ENCODE results near the gene PATL2.
"Not testable (repeated sequence)": the region's sequence is repeated elsewhere in the genome, so short reads cannot be mapped to it uniquely, and the experiment has no call there.

- not testable (repeated sequence) for TF ChIP-seq POLR2A, CTCF (IDR thresholded peaks at IDR 0.05)
Measured at GRCh38 chr15:44720000-44720435, 8.9 kb upstream of the PATL2 start.
